ENCODE data around the gene SLC6A3.
"Not testable (repeated sequence)": the region's sequence is repeated elsewhere in the genome, so short reads cannot be mapped to it uniquely, and the experiment has no call there.

Gene SLC6A3

GRCh38 chr5:1367149-1367548 is 78.1 kb downstream of the SLC6A3 start:
- DNase-seq, result no peak

DNA sequence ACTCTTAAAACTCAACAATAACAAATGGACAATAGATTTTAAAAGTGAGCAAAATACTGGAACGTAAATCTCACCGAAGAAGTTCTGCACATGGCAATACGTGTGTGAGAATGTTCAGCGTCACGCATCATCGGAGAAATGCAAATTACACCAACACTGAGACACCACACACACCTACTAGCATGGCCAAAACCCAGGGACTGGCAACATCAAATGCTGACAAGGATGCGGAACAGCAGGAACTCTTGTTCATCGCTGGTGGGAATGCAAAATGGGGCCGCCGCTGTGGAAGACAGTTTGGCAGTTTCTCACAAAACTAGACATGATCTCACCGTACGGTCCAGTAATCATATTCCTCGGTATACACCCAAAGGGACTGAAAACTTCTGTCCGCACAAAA is 78.7 kb downstream of the SLC6A3 start:
- no peak for DNase-seq

GRCh38 chr5:1364211-1364610 is 81.0 kb downstream of the SLC6A3 start:
- DNase-seq, result no peak

GRCh38 chr5:1363581-1363980 is 81.7 kb downstream of the SLC6A3 start:
- no peak for DNase-seq

GRCh38 chr5:1363160-1363559 is 82.1 kb downstream of the SLC6A3 start:
- DNase-seq, result no peak

DNA sequence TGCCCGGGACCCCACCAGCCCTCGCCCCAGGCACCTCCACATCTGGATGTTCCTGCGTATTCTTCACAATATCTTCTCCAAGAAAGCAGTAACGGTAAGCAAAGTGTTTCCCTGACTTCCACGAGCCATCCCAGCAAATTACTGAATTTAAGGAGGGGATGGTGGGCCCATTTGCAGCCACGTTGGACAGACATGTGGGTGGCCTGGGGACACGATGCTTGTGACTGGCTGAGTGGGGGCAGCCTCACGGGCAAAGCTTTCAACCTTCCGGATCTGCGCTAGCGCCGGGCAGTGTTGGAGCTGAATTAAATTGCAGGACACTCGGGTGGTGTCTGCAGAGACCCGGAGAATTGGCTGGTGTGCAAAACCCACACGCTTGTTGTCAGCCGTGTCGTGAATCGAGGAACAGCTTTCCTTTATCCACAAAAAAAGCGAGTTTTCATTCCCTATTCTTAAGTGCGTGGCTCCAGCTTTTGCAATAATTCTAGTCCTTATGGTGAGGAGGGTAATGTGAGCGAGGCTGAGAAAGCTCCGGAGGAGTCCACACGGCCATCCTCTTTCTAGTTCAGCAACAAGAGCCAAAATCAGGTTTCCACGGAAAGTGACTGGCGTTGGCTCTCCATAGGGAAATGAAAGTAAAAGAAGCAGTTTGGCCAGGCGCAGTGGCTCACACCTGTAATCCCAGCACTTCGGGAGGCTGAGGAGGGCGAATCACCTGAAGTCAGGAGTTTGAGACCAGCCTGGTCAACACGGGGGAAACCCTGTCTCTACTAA is 82.8 kb downstream of the SLC6A3 start:
- DNase-seq, result no peak

- no peak for DNase-seq
These were observed 84.4 kb downstream of the SLC6A3 start for GRCh38 chr5:1360861-1361260.

GRCh38 chr5:1360367-1360766 is 84.9 kb downstream of the SLC6A3 start:
- DNase-seq, result not testable (repeated sequence)

DNA sequence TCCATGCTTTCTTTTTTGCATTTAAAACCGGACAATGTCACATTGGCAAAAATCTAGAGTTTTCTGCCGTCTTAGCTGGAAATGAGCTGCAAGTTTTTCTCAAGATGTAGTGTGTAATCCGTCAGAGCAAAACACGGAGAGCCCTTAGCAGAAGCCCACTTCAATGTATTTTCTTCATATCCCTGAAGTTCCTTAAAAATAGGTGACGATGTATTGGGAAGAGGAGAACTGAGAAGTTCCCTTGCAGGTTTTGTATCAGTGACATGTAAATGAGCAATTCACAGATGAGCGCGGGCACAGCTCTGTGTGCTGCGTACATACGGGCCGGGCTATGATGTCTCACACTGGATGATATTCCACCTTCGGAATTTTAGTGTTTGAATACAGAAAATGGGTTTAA is 85.5 kb downstream of the SLC6A3 start:
- DNase-seq, result no peak

- no peak for DNase-seq
These were observed 86.1 kb downstream of the SLC6A3 start for GRCh38 chr5:1359031-1359645.

GRCh38 chr5:1358726-1359025 is 86.6 kb downstream of the SLC6A3 start:
- DNase-seq, result no peak

DNA sequence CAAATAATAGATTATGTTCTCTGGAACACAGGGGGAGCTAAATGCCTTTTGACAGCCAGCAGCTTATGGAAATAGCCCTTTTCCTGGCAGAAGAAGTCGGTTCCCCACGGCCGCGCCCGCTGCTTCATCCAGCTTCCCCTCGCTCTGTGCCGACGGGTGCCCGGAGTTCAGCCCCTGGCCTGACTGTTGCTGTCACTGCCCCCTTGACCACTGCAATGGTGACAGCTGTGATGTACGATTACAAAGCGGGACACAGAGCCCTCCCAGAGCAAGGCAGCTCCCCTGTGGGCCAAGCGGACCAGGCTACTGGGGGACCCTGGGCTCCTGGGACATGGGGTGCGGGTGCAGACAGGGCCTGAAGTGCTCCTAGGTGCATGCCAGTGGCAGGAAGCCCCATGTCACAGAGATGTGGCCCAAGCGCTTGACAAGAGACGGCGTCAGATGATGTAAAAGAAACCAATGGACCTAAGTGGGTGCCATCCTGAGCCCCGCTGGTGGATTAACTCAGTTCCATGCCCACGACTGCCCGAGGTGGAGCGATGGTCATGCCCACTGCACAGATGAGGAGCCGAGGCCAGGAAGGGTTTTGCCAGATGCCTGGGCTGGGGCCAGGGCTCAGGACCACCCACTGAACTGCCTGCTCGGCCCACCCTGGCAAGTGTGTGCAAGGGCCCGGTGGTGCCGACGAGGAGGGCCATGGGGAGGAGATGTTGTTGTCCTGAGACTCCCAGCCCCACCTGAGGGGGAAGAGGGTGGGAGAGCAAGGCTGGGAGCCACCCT is 87.1 kb downstream of the SLC6A3 start:
- no peak for DNase-seq

DNA sequence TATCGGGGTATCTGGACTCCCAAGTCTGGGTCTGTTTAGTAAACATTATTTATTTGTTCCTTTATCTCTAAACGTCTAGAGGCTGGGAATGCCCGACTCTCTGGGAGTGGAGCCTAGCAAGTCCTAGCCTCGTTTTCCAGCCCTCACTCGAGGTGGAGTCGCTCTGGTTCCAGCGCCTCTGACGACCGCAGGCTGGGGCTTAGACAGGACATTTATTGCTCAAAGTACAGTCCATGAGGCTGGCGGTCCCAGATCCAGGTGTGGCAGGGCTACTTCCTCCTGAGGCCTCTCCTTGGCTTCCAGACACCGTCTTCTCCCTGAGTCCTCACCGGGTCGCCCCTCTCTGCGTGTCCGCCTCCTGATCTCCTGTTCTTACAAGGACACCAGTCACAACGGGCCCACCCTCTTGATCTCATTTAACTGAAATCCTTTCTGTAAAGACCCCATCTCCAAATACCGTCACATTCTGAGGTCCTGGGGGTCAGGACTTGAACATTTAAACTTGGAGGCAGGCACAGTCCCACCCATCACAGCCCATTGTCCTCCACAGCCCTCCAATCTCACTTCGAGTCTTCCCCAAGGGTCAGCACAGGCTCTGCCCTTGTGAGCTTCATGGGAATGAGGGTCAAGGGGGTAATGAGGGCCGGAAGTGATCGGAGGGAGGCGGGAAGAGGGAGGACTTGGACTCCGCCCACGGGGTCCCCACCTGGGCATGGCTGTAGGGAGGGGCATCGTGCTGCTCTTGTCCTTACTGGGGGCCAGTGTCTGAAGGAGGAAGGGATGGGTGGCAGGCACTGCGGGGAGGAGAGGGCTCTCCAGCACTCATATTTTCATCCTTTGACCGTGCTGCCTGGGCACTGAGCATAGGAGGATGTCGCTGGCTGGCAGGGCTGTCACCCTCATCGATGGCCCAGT is 88.1 kb downstream of the SLC6A3 start:
- no peak for DNase-seq

DNA sequence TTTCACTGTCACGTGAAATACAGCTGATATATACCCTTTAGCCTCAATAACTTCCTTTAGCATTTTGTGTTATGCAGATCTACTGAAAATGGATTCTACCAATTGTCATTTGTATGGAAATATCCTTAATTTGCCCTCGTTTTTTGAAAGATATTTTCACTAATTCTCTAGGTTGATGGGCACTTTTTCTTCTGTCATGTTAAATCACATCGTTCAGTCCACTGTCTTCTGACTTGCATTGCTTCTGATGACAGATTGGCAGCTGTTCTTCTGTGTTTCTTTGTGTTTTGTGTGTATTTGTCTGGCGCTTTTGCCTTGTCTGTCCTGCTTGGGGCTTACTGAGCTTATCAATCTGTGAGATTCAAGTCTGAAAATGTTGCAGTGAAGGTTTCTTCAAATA is 90.7 kb downstream of the SLC6A3 start:
- DNase-seq, result no peak

DNA sequence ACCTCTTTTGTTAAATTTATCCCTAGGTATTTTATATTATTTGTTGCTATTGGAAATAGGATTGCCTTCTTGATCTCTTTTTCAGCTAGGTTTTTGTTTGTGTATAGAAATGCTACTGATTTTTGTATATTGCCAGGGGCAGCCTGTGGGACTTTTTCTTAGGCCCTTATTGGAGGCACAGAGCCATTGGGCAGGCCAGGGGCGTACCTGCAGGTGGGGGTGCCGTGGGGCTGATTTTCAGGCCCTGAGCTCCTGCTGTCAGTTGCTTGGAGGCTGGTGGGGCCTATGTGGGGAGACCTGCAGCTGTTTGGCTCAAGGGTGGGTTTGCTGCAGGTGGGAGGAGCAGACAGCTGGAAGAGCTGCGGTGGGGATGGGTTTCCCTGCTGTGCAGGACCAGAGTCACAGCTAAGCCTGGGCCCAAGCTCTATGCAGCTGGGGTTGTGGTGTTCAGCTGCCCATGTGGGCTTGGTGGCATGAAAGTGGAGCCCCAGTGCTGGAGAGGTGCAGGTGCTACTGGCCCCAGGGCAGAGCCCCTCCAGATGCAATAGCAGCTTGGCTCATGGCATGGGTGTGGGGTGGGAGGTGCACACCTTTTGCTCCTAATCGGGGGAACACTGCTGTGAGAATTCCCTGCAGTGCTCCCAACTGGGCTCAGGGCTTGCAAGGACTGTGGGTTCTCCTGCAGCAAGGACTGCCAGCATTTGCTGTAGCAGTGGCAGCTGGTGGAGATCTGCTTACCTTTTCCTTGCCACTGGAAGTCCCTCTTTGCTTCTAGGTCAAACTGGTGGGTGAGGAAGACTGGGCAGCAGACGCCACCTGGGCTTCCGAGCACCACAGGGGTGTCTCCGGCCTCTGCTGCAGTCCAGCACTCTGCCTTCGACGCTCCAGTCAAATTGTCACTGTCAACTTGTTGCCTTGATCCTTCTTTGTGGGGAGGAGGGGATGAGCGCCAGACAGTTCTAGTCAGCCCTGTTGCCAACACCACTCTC is 92.7 kb downstream of the SLC6A3 start:
- no peak for DNase-seq

- DNase-seq, result no peak
These were observed 94.1 kb downstream of the SLC6A3 start for GRCh38 chr5:1351156-1351555.

GRCh38 chr5:1349246-1349645 is 96.0 kb downstream of the SLC6A3 start:
- DNase-seq, result no peak

DNA sequence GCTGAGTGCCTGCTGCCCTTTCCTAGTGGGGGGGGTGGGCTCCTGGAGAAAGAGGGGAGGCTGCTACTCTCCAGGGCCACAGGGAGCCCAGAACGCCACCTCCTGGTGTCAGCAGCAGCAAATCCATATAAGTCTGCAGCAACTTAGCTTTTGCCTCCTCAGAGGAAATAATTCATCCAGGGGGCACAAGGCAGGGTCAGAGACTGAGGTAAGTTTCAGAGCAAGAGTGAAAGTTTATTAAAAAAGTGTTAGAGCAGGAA is 96.3 kb downstream of the SLC6A3 start:
- no peak for DNase-seq

- no peak for DNase-seq
These were observed 97.7 kb downstream of the SLC6A3 start for GRCh38 chr5:1347571-1347970.

DNA sequence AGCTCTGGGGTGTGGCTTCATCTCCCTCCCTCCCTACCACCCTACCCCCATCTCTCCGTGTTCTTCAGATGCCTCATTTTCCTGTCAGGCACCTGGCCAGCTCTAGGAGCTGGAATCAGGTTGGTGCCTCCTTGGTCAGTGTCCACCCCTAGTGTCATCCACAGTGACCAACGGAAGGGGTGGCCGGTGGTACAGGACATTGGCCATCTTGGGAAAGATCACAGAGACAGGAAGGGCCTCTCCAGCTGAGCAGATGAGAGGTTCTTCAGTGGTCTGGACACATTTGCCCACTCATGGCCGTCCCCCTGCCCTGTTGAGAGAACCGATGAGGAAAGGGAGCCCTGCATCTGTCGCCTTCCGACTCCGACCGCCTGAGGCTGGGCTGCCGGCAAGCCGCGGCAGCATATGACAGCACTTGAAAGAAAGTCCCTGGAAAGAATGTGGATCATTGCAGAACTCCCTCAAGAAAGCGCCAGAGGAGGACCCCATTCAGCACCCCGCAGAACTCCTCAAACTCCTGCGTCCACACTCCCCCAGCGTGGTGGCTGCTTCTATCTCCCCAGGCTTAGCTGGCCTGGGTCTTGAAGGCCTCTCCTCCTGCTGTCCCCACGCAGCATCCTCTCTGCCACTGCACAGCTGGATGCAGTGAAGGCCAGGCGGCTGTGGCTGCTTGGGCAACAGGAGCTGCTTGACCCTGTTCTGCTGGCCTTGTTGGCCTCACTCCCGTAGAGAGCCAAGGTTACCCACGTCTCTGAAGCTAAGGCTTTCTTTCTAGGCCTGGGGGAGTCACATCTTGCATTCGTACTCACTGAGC is 98.4 kb downstream of the SLC6A3 start:
- DNase-seq, result no peak

Data from activated effector memory CD4-positive, alpha-beta T cell treated with anti-CD3 and anti-CD28 coated beads, Interleukin-2, amount 50 U/mL, for 16 hours (primary cell).